K562 (cell line): ENCODE data around the gene BCR.

Experiments
- ARNT ChIP-seq, 2 experiments: fragments of 450-650 bp; IDR thresholded peaks; 2 replicates each; pipeline ENCODE4 v1.6.1; 2016; ENCODE audit warnings: mild to moderate bottlenecking in 1 of 2
- FOXA3 ChIP-seq, 2 experiments: fragments of 450-650 bp in 1 of 2; sonication (generic) in 1 of 2; formaldehyde crosslinking; IDR thresholded peaks in 1 of 2; conservative IDR thresholded peaks in 1 of 2; 2 replicates each; pipeline versions ENCODE4 v1.4.0 to v1.8.0; 2020 to 2022; ENCODE audit warnings: mild to moderate bottlenecking in 2 of 2, missing genetic modification reagents in 1 of 2
- IRF2 ChIP-seq: sonication (generic); formaldehyde crosslinking; IDR thresholded peaks from 2 replicates; pipeline ENCODE4 v1.8.1; 2022; ENCODE audit warnings: mild to moderate bottlenecking, missing genetic modification reagents
- JUN ChIP-seq, 2 experiments: sonication (generic) in 1 of 2; formaldehyde crosslinking in 1 of 2; IDR thresholded peaks; 2 replicates each; pipeline versions ENCODE4 v1.6.1 to v1.8.0; 2012 to 2022; ENCODE audit warnings: borderline replicate concordance in 2 of 2, mild to moderate bottlenecking in 2 of 2, improper control_type of control experiment in 1 of 2, low read depth in 1 of 2, low read length in 1 of 2, missing genetic modification reagents in 1 of 2
- KLF16 ChIP-seq: IDR thresholded peaks from 2 replicates; pipeline ENCODE4 v1.6.1; 2016; ENCODE audit warnings: antibody characterized with exemption
- POLR2AphosphoS5 ChIP-seq: IDR thresholded peaks from 2 replicates; pipeline ENCODE4 v1.6.1; 2011; ENCODE audit warnings: mild to moderate bottlenecking, low read depth, low read length, moderate library complexity; ENCODE audit not compliant: control insufficient read depth, insufficient read depth
- POLR3A ChIP-seq: IDR thresholded peaks from 2 replicates; pipeline ENCODE4 v1.6.1; 2011; ENCODE audit warnings: borderline replicate concordance, mild to moderate bottlenecking, moderate library complexity; ENCODE audit not compliant: insufficient read length, insufficient read depth; ENCODE audit errors: extremely low read depth
- ZNF274 ChIP-seq: IDR thresholded peaks from 2 replicates; pipeline ENCODE4 v1.6.1; 2011; ENCODE audit warnings: low read depth, mild to moderate bottlenecking, low read length, moderate library complexity, borderline replicate concordance
- TF ChIP-seq, protein P1 (sequence below), 3 experiments: IDR thresholded peaks in 2 of 3; conservative IDR thresholded peaks in 1 of 3; 2 replicates each; pipeline ENCODE4 v1.5.1; 2011 to 2012; ENCODE audit warnings: low read length in 3 of 3, mild to moderate bottlenecking in 3 of 3, control low read depth in 2 of 3, improper control_type of control experiment in 1 of 3, inconsistent platforms in 1 of 3, low read depth in 1 of 3, mixed read lengths in 1 of 3, moderate library complexity in 1 of 3; ENCODE audit not compliant: insufficient read depth in 2 of 3
- TF ChIP-seq, protein P2 (sequence below): fragments of 150-350 bp; conservative IDR thresholded peaks from 2 replicates; pipeline ENCODE4 v1.6.1; 2014; ENCODE audit warnings: low read length
- TF ChIP-seq, protein P3 (sequence below): fragments of 250-450 bp; sonication (Bioruptor Pico); IDR thresholded peaks from 2 replicates; pipeline ENCODE4 v1.8.0; 2021; ENCODE audit warnings: mild to moderate bottlenecking, moderate library complexity

GRCh38 chr22:23183061-23183698 is 2.9 kb downstream of the BCR start:
- TF ChIP-seq, protein P1, sequence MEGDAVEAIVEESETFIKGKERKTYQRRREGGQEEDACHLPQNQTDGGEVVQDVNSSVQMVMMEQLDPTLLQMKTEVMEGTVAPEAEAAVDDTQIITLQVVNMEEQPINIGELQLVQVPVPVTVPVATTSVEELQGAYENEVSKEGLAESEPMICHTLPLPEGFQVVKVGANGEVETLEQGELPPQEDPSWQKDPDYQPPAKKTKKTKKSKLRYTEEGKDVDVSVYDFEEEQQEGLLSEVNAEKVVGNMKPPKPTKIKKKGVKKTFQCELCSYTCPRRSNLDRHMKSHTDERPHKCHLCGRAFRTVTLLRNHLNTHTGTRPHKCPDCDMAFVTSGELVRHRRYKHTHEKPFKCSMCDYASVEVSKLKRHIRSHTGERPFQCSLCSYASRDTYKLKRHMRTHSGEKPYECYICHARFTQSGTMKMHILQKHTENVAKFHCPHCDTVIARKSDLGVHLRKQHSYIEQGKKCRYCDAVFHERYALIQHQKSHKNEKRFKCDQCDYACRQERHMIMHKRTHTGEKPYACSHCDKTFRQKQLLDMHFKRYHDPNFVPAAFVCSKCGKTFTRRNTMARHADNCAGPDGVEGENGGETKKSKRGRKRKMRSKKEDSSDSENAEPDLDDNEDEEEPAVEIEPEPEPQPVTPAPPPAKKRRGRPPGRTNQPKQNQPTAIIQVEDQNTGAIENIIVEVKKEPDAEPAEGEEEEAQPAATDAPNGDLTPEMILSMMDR (IDR thresholded peaks at IDR 0.05 in 2 of 3, conservative IDR thresholded peaks at IDR 0.05 in 1 of 3; ENCODE audit: insufficient read depth in 2 of 3, low read depth in 1 of 3, low read length in 3 of 3) = no peak
- TF ChIP-seq POLR2AphosphoS5 = no peak
- no peak for TF ChIP-seq KLF16
- TF ChIP-seq ARNT (IDR thresholded peaks at IDR 0.05) = no peak
- TF ChIP-seq, protein P2, sequence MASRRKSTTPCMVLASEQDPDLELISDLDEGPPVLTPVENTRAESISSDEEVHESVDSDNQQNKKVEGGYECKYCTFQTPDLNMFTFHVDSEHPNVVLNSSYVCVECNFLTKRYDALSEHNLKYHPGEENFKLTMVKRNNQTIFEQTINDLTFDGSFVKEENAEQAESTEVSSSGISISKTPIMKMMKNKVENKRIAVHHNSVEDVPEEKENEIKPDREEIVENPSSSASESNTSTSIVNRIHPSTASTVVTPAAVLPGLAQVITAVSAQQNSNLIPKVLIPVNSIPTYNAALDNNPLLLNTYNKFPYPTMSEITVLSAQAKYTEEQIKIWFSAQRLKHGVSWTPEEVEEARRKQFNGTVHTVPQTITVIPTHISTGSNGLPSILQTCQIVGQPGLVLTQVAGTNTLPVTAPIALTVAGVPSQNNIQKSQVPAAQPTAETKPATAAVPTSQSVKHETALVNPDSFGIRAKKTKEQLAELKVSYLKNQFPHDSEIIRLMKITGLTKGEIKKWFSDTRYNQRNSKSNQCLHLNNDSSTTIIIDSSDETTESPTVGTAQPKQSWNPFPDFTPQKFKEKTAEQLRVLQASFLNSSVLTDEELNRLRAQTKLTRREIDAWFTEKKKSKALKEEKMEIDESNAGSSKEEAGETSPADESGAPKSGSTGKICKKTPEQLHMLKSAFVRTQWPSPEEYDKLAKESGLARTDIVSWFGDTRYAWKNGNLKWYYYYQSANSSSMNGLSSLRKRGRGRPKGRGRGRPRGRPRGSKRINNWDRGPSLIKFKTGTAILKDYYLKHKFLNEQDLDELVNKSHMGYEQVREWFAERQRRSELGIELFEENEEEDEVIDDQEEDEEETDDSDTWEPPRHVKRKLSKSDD = no peak
- no peak for TF ChIP-seq FOXA3 (CRISPR knock-in tag; conservative IDR thresholded peaks at IDR 0.05 in 1 of 2, IDR thresholded peaks at IDR 0.05 in 1 of 2)
- TF ChIP-seq IRF2 (CRISPR knock-in tag) = no peak
- TF ChIP-seq ZNF274 = no peak
- no peak for TF ChIP-seq POLR3A
- TF ChIP-seq, protein P3, sequence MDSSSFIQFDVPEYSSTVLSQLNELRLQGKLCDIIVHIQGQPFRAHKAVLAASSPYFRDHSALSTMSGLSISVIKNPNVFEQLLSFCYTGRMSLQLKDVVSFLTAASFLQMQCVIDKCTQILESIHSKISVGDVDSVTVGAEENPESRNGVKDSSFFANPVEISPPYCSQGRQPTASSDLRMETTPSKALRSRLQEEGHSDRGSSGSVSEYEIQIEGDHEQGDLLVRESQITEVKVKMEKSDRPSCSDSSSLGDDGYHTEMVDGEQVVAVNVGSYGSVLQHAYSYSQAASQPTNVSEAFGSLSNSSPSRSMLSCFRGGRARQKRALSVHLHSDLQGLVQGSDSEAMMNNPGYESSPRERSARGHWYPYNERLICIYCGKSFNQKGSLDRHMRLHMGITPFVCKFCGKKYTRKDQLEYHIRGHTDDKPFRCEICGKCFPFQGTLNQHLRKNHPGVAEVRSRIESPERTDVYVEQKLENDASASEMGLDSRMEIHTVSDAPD (CRISPR knock-in tag) = no peak
- no peak for TF ChIP-seq JUN (IDR thresholded peaks at IDR 0.05; ENCODE audit: borderline replicate concordance, low read depth, low read length)
- TF ChIP-seq JUN (CRISPR knock-in tag; IDR thresholded peaks at IDR 0.05; ENCODE audit: borderline replicate concordance) = no peak
